ENCODE measurements around the gene DHRS12.

The DHRS12 gene

DNA sequence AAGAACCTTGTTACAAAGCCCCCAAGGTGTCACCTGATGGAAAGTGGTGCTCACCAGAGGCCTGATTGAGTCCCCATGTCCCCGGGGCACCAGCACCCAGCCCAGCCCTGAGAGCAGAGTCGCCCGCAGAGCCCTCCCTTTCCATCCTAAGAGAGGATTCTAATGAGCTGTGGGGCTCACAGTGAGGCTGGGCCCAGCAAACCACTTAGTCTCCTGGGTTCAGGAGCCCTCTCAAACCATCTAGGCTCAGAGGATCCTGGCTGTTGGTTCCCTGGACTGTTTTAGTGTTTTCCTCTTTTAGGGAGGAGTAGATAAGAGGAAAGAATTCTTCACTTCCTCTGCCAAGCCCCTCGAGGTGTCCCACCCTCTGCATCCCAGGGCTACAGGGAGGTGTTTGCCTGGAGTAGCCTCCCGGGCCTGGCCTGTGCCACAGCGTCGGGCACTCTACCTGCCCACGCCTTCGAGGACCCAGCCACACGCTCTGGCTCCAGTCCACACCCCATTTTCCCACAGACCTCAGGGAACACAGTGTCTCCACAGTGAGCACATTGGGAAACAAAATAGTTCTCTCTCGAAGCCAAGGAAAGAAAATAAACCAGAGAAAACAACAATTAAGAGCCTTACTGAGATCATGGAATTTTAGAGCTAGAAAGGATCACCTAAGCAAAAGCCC is 34.4 kb downstream of the DHRS12 start:
- ATAC-seq (ENCODE audit: insufficient read depth, low read depth) (no peak), DNase-seq (no peak)
- Histone ChIP-seq H3K9me3 (ENCODE audit: insufficient read depth, low read length, severe bottlenecking) (no peaks in the 10 kb centered on the region), H3K27ac (ENCODE audit: low read length) (no peak overlapping the region), H3K4me3 (ENCODE audit: low read depth in 1 of 2, low read length in 2 of 2) (no peak overlapping the region), H4K20me1 (ENCODE audit: insufficient read depth, low read length) (no peaks in the 10 kb centered on the region), H3K79me2 (ENCODE audit: insufficient read depth, low read length) (no peaks in the 10 kb centered on the region), H3K27me3 (ENCODE audit: insufficient read depth, low read length, poor library complexity) (no peaks in the 10 kb centered on the region), H3K9ac (ENCODE audit: low read depth, low read length) (no peak overlapping the region), H3K4me2 (ENCODE audit: insufficient read depth, low read length) (no peak overlapping the region), H3K36me3 (ENCODE audit: insufficient read depth, low read length) (no peaks in the 10 kb centered on the region), H2AFZ (ENCODE audit: low read depth, low read length) (no peak overlapping the region), H3K4me1 (ENCODE audit: insufficient read depth, low read length) (no peaks in the 10 kb centered on the region)
- TF ChIP-seq EZH2 (IDR thresholded peaks at IDR 0.05; ENCODE audit: borderline replicate concordance, low read depth, low read length, severe bottlenecking), result no peak
- TF ChIP-seq, protein P1, sequence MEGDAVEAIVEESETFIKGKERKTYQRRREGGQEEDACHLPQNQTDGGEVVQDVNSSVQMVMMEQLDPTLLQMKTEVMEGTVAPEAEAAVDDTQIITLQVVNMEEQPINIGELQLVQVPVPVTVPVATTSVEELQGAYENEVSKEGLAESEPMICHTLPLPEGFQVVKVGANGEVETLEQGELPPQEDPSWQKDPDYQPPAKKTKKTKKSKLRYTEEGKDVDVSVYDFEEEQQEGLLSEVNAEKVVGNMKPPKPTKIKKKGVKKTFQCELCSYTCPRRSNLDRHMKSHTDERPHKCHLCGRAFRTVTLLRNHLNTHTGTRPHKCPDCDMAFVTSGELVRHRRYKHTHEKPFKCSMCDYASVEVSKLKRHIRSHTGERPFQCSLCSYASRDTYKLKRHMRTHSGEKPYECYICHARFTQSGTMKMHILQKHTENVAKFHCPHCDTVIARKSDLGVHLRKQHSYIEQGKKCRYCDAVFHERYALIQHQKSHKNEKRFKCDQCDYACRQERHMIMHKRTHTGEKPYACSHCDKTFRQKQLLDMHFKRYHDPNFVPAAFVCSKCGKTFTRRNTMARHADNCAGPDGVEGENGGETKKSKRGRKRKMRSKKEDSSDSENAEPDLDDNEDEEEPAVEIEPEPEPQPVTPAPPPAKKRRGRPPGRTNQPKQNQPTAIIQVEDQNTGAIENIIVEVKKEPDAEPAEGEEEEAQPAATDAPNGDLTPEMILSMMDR (IDR thresholded peaks at IDR 0.05; ENCODE audit: borderline replicate concordance, extremely low read depth, low read length, poor library complexity, severe bottlenecking), result no peak

DNA sequence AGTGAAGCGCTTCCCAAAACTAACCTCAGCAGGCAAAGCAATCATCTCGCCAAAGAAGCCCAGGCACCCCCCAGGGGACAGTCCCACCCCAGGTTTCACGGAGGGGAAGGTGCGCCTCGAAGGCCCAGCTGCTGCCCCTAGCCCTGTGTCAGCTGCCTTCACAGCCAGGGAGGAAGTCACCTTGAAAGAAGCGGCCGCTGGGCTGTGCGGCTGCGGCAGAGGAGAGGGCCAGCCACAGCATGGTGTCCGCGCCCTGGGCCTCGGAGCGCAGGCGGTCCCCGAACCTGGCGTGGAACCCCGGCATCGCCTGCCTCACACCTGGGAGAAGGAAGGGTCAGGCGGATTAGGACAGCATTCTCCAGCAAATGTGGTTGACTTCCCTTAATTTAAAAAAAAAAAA is 35.0 kb downstream of the DHRS12 start:
- H3K9ac ChIP-seq (ENCODE audit: low read depth, low read length), result no peak overlapping the region
- no peak overlapping the region for H3K27ac ChIP-seq (ENCODE audit: low read length)
- no peak for TF ChIP-seq EZH2 (IDR thresholded peaks at IDR 0.05; ENCODE audit: borderline replicate concordance, low read depth, low read length, severe bottlenecking)

GRCh38 chr13:51768378-51768921 is 35.5 kb downstream of the DHRS12 start:
- no peak overlapping the region for H3K4me3 ChIP-seq (ENCODE audit: low read depth in 1 of 2, low read length in 2 of 2)
- H3K27me3 ChIP-seq (ENCODE audit: insufficient read depth, low read length, poor library complexity), result no peaks in the 10 kb centered on the region
- ATAC-seq (ENCODE audit: insufficient read depth, low read depth) (no peak), DNase-seq (no peak)
- no peaks in the 10 kb centered on the region for H3K9me3 ChIP-seq (ENCODE audit: insufficient read depth, low read length, severe bottlenecking)
- no peaks in the 10 kb centered on the region for H4K20me1 ChIP-seq (ENCODE audit: insufficient read depth, low read length)
- H3K9ac ChIP-seq (ENCODE audit: low read depth, low read length), result no peak overlapping the region
- H3K4me1 ChIP-seq (ENCODE audit: insufficient read depth, low read length), result no peaks in the 10 kb centered on the region
- no peak overlapping the region for H3K4me2 ChIP-seq (ENCODE audit: insufficient read depth, low read length)
- H2AFZ ChIP-seq (ENCODE audit: low read depth, low read length), result no peak overlapping the region
- no peaks in the 10 kb centered on the region for H3K79me2 ChIP-seq (ENCODE audit: insufficient read depth, low read length)
- H3K27ac ChIP-seq (ENCODE audit: low read length), result no peak overlapping the region
- no peaks in the 10 kb centered on the region for H3K36me3 ChIP-seq (ENCODE audit: insufficient read depth, low read length)
- TF ChIP-seq, protein P1 (IDR thresholded peaks at IDR 0.05; ENCODE audit: borderline replicate concordance, extremely low read depth, low read length, poor library complexity, severe bottlenecking), result peak; percentile 6
- TF ChIP-seq EZH2 (IDR thresholded peaks at IDR 0.05; ENCODE audit: borderline replicate concordance, low read depth, low read length, severe bottlenecking), result no peak

More for the DNA sequence above, 35.0 kb downstream of the DHRS12 start:
- Histone ChIP-seq H2AFZ (ENCODE audit: low read depth, low read length) (no peak overlapping the region), H3K27me3 (ENCODE audit: insufficient read depth, low read length, poor library complexity) (no peaks in the 10 kb centered on the region), H3K4me3 (ENCODE audit: low read depth in 1 of 2, low read length in 2 of 2) (no peak overlapping the region), H4K20me1 (ENCODE audit: insufficient read depth, low read length) (no peaks in the 10 kb centered on the region), H3K9me3 (ENCODE audit: insufficient read depth, low read length, severe bottlenecking) (no peaks in the 10 kb centered on the region), H3K4me1 (ENCODE audit: insufficient read depth, low read length) (no peaks in the 10 kb centered on the region), H3K4me2 (ENCODE audit: insufficient read depth, low read length) (no peak overlapping the region), H3K79me2 (ENCODE audit: insufficient read depth, low read length) (no peaks in the 10 kb centered on the region), H3K36me3 (ENCODE audit: insufficient read depth, low read length) (no peaks in the 10 kb centered on the region)
- DNase-seq, result no peak
- ATAC-seq (ENCODE audit: insufficient read depth, low read depth), result no peak

DNA sequence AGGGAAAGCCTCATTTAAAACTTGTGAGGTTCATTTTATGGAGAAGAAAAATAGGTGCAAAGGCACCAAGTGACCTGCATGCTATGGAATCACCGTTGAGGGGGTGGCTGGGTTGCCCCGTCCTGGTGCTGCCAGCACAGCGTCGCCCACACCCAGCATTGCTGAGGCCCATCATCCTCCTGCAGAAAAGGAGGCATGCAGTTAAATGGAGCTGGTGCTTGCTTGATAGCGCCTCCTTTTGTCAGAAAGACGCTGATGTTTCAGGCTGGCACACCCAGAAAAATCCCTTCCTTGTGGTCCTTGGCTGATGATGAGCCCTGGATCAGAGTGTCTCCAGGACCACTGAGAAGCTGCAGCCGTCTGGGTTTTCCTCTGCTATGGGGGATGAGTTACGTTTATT is 36.9 kb downstream of the DHRS12 start:
- Histone ChIP-seq H3K36me3 (ENCODE audit: insufficient read depth, low read length) (no peaks in the 10 kb centered on the region), H3K4me3 (ENCODE audit: low read depth in 1 of 2, low read length in 2 of 2) (no peak overlapping the region), H3K9me3 (ENCODE audit: insufficient read depth, low read length, severe bottlenecking) (no peaks in the 10 kb centered on the region), H3K4me2 (ENCODE audit: insufficient read depth, low read length) (no peak overlapping the region), H3K9ac (ENCODE audit: low read depth, low read length) (no peak overlapping the region), H4K20me1 (ENCODE audit: insufficient read depth, low read length) (no peaks in the 10 kb centered on the region), H3K27me3 (ENCODE audit: insufficient read depth, low read length, poor library complexity) (no peaks in the 10 kb centered on the region), H3K4me1 (ENCODE audit: insufficient read depth, low read length) (no peaks in the 10 kb centered on the region), H3K79me2 (ENCODE audit: insufficient read depth, low read length) (no peaks in the 10 kb centered on the region), H2AFZ (ENCODE audit: low read depth, low read length) (no peak overlapping the region), H3K27ac (ENCODE audit: low read length) (no peak overlapping the region)
- ATAC-seq (ENCODE audit: insufficient read depth, low read depth) (no peak), DNase-seq (no peak)
- TF ChIP-seq, protein P1 (IDR thresholded peaks at IDR 0.05; ENCODE audit: borderline replicate concordance, extremely low read depth, low read length, poor library complexity, severe bottlenecking), result peak; percentile 34
- no peak for TF ChIP-seq EZH2 (IDR thresholded peaks at IDR 0.05; ENCODE audit: borderline replicate concordance, low read depth, low read length, severe bottlenecking)

Data from DND-41 (cell line).